Left lung (tissue), 10 donors: ENCODE measurements around the gene RFTN1. TPM values are rescaled to one million over a fixed set of nuclear protein-coding genes. Genes with fewer than 3 reads are reported as not detected.
A peak's percentile ranks its signal among the peaks of the same experiment; 100 is the strongest.

Source experiments
- ATAC-seq: fragments of 200-7000 bp; cut with Tn5 transposase; one replicate; pipeline ENCODE4 v1.9.1; 2020; ENCODE audit warnings: moderate library complexity
- DNase-seq, 4 donors: peaks; one replicate each; pipeline ENCODE4 v3.0.0-alpha.2; 2013 to 2020
- H3K27ac ChIP-seq, 2 donors: fragments of 200-600 bp; sonication (generic) in 1 of 2; one replicate each; pipeline versions ENCODE4 v1.5.0 to v1.8.0; 2020 to 2021
- H3K27me3 ChIP-seq, 2 donors: fragments of 200-600 bp; sonication (generic) in 1 of 2; one replicate each; pipeline versions ENCODE4 v1.5.0 to v1.8.0; 2020 to 2021
- H3K36me3 ChIP-seq, 2 donors: fragments of 200-600 bp; sonication (generic) in 1 of 2; one replicate each; pipeline versions ENCODE4 v1.5.0 to v1.8.0; 2020 to 2021
- H3K4me1 ChIP-seq, 2 donors: fragments of 200-600 bp; one replicate each; pipeline ENCODE4 v1.8.0; 2021
- H3K4me3 ChIP-seq, 2 donors: fragments of 200-600 bp; sonication (generic) in 1 of 2; one replicate each; pipeline versions ENCODE4 v1.5.0 to v1.8.0; 2020 to 2021; ENCODE audit warnings: mild to moderate bottlenecking in 1 of 2
- H3K9me3 ChIP-seq, 2 donors: fragments of 200-600 bp; sonication (generic) in 1 of 2; one replicate each; pipeline versions ENCODE4 v1.5.0 to v1.8.0; 2020 to 2021
- intact Hi-C, 2 donors: fragments of 100-400 bp; cut with DNase I; formaldehyde crosslinking; loops; one replicate each; pipeline versions ENCODE4 v1.11.2 to v1.14.2; 2022
- polyA plus RNA-seq, 6 donors: library from polyadenylated mRNA; unstranded; fragments of 120-200 nt; gene quantifications; one replicate each; pipeline ENCODE4 v1.2.1, GENCODE V29; 2013; ENCODE audit not compliant: insufficient read length in 6 of 6
- total RNA-seq, 2 donors: library from RNA; stranded (reverse); fragmentation: NEBNext Ultra II Directional; extraction: Animal tissue kit (Norgen Biotek cat#: 25700); gene quantifications; one replicate each; pipeline ENCODE4 v1.2.1, GENCODE V29; 2021
- TF ChIP-seq, protein P1 (sequence below), 2 donors: fragments of 200-600 bp; sonication (generic) in 1 of 2; IDR thresholded peaks; one replicate each; pipeline versions ENCODE4 v1.5.0 to v1.8.0; 2021; ENCODE audit warnings: antibody characterized with exemption in 2 of 2
- donor health status: DM: no; HTN: yes; CAD: no.
- donor health status: DM: no; HTN: no; CAD: no.

Gene RFTN1
- total and polyA plus RNA-seq, 8 donors, result 47.2 to 85.1 (median 67.6) TPM

DNA sequence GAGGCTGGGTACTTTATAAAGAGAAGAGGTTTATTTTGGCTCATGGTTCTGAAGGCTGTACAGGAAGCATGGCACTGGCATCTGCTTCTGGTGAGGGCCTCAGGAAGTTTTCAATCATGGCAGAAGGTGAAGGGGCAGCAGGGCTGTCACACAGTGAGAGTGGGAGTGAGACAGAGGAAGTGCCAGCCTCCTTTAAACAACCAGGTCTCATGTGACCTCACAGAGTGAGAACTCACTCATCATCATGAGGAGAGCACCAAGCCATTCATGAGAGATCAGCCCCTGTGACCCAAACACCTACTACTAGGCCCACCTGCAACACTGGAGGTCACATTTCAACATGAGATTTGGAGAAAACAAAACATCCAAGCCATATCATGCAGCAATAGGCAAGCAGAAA is 9.3 kb upstream of the RFTN1 start:
- H3K27ac ChIP-seq, result no peak overlapping the region
- no peak for DNase-seq
- H3K36me3 ChIP-seq, result no peaks in the 10 kb centered on the region
- no peak overlapping the region for H3K4me3 ChIP-seq
- ATAC-seq, result no peak
- TF ChIP-seq, protein P1, sequence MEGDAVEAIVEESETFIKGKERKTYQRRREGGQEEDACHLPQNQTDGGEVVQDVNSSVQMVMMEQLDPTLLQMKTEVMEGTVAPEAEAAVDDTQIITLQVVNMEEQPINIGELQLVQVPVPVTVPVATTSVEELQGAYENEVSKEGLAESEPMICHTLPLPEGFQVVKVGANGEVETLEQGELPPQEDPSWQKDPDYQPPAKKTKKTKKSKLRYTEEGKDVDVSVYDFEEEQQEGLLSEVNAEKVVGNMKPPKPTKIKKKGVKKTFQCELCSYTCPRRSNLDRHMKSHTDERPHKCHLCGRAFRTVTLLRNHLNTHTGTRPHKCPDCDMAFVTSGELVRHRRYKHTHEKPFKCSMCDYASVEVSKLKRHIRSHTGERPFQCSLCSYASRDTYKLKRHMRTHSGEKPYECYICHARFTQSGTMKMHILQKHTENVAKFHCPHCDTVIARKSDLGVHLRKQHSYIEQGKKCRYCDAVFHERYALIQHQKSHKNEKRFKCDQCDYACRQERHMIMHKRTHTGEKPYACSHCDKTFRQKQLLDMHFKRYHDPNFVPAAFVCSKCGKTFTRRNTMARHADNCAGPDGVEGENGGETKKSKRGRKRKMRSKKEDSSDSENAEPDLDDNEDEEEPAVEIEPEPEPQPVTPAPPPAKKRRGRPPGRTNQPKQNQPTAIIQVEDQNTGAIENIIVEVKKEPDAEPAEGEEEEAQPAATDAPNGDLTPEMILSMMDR (IDR thresholded peaks at IDR 0.05), result no peak
- no peaks in the 10 kb centered on the region for H3K27me3 ChIP-seq
- H3K4me1 ChIP-seq, result peaks cover 0 to 6% of the 10 kb centered on the region in 2 donors
- intact Hi-C loops, result no loop called here
- peaks cover 0 to 7% of the 10 kb centered on the region in 2 donors for H3K9me3 ChIP-seq

DNA sequence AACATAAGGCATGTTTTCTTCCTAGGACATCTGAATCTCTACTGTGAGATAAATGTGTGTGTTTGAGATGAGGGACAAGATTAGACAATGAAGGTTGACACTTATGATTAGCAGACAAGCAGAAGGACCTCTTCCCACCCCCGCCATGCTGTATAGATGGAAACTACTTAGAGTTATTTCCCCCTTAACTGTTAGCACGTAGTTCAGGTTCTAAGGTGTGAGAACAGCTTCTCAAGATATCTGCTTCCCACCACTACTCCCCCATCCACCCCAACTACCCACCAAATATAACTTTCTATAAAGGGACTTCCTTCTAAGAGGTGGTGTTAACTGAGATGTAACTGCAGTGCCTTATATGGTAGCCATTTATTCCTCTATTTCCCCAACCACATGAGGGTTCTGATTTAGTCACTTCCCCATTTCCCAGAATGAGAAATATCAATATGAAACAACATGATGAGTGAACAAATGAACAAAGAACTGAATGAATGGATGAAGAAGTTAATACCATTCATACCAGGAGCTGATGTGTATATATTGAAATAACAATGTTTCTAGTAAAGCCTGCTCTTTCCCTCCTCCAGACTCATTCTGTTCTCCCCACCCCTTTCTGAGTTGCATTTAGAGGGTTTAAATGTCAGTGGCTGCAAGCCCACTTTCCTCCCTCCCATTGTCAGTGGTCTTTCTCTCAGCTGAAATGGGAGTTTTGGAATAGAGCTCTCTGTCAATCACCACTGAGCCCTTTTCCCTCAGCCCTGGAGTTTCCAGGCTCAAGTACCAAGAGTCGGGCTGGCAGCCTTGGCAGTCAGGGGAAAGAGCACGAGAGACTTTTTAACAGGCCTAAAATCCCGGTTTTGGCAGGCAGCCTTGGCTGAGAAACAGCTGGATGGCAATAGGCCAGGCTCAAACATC is 7.7 kb upstream of the RFTN1 start:
- peak in 2 of 4 donors; percentile 47 to 51 for DNase-seq
- H3K4me3 ChIP-seq, result no peak overlapping the region
- peaks cover 3 to 16% of the 10 kb centered on the region in 2 donors for H3K4me1 ChIP-seq
- peaks cover 0 to 7% of the 10 kb centered on the region in 2 donors for H3K9me3 ChIP-seq
- H3K27ac ChIP-seq, result no peak overlapping the region
- no peaks in the 10 kb centered on the region for H3K27me3 ChIP-seq
- TF ChIP-seq, protein P1 (IDR thresholded peaks at IDR 0.05), result no peak
- ATAC-seq, result no peak
- intact Hi-C loops, result no loop called here
- H3K36me3 ChIP-seq, result no peaks in the 10 kb centered on the region

DNA sequence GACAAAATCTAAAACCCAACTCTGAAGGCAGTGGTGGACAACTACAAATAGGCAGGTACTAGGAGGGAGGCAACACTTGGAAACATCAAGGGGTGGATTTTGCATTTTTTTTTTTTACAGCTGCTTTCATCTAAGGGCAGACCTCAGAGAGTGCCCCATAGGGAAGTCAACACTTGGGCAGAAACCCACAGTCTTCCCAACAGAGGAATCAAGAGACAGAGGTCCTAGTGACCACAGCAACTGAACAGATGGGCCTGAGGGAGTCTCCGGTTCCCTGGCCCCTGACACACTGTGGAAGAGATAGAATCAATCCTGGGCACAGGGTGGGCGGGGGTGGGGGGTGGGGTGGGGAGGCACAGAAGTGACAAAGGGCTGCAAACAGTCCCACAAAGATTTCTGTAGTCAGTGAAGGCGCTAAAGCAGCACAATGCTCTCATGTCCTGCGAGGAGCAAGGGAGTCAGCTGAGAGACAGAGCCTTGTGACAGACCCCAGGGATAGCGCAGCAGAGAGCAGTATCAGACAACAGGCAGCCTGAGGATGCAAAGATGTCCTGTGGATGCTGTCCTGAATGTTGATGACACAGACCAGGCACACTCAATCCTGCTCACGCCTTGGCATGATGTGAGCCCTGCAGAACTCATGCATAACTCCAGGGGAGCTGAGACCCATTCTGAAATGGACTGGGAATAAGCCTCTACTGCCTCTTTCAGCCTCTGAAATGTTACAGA is 6.9 kb upstream of the RFTN1 start:
- H3K27ac ChIP-seq, result no peak overlapping the region
- TF ChIP-seq, protein P1 (IDR thresholded peaks at IDR 0.05), result no peak
- no peaks in the 10 kb centered on the region for H3K27me3 ChIP-seq
- no peak for DNase-seq
- intact Hi-C loops, result no loop called here
- ATAC-seq, result no peak
- H3K9me3 ChIP-seq, result peaks cover 0 to 7% of the 10 kb centered on the region in 2 donors
- peaks cover 3 to 18% of the 10 kb centered on the region in 2 donors for H3K4me1 ChIP-seq
- no peak overlapping the region for H3K4me3 ChIP-seq
- H3K36me3 ChIP-seq, result no peaks in the 10 kb centered on the region

DNA sequence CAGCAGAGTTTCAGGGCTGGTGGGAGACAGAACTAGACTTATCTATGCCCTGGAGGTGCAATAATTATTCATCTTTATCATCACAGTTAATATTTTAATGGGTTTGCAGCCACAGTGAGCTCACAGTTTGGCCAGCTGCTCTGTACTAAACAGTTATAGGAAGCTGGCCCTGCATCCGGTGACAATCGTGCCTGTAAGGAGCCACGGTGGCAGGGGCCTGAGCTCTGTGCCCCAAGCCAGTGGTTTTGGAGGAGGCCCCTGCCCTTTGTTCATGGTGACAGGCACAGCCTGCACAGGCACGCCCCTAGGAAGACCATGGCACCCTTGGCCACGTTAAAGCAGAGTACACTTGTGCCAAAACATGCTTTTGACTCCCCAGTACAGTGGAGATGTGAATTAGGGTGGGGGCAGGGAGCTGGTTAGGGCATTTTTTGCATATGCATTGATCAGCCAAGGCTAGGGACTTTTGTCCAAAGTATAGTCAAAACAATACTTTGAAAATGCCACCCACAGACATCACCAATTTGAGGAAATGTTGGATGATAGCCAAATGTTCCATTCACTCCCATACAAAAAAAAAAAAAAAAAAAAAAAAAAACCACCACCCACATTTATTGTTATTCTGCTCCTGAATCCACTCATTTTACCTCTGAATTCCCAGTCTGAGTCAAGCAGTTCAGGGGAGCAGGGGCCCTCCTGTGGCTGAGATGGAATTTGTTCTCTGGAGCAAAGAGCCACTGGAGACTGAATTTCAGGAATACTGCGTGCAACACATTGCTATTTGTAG is 3.4 kb upstream of the RFTN1 start:
- Histone ChIP-seq H3K36me3 (no peaks in the 10 kb centered on the region), H3K27me3 (no peaks in the 10 kb centered on the region), H3K4me3 (no peak overlapping the region), H3K9me3 (no peaks in the 10 kb centered on the region), H3K27ac (no peak overlapping the region), H3K4me1 (peaks cover 9 to 33% of the 10 kb centered on the region in 2 donors)
- DNase-seq (peak in 2 of 4 donors; percentile 39 to 70), ATAC-seq (peak; percentile 39)
- TF ChIP-seq, protein P1 (IDR thresholded peaks at IDR 0.05), result peak; percentile 32 to 43
- intact Hi-C loops, result no loop called here
